Activated CD4-positive, CD25-positive, alpha-beta regulatory T cell treated with anti-CD3 and anti-CD28 coated beads, Interleukin-2, amount 50 U/mL, for 24 hours (primary cell): Measurements from ENCODE around the gene AIFM1.

Experiments used
- ATAC-seq, 2 donors: fragments of 150-1000 bp; cut with Tn5 transposase; one replicate each; pipeline ENCODE4 v1.10.0; 2021; ENCODE audit warnings: mild to moderate bottlenecking in 1 of 2, moderate library complexity in 1 of 2

AIFM1 gene

DNA sequence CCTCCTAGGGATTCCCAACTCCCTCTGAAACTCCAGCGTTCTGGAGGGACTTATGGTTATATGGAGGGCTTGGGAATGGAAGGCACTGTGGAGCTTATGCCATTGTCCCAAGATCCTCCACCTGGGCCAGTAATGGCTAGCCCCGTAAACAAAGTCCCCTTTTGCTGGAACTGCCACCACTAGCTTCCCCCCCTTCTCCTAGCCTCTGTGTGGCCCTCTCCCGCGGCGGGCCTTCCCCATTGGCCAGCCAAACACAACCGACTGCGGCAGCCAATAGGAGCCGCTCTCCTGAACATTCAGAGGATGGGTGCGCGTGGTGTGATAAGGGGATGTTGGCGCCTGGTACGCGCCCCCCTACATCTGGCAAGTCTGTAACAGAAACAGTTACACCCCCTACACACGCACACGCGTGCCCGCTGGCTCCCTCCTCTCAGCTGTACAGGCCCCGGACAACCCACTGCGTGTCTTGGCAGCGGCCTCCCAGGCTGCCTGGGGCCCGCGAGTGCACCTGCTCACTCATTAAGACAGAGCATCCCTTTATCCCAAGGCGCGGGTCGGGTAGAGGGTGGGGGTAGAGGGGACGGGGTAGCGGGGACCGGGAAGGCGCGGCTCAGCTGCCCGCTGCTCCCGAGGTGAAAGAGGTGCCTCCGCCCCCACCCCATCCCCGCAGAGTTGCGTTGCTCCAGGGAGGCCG lies 5.3 kb upstream of the AIFM1 start:
- ATAC-seq, result peak; percentile 73 to 74

DNA sequence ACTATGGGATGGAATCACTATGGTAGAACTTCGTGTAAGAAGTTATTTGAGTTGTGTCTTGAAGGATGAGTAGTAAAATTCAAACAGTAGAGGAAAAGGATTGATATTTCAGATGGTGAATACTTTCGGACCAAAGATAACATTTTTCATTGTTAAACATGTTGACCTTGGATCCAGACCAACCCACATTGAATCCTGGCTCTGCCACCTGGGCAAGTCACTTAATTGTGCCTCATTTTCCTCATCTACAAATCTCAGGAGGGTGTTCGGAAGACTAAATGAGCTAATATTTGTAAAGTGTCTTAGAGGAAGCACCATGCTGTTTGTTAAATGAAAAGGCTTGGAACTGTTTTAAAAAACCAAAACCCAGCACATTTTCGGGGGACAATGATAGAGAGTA lies 1.4 kb upstream of the AIFM1 start:
- no peak for ATAC-seq

DNA sequence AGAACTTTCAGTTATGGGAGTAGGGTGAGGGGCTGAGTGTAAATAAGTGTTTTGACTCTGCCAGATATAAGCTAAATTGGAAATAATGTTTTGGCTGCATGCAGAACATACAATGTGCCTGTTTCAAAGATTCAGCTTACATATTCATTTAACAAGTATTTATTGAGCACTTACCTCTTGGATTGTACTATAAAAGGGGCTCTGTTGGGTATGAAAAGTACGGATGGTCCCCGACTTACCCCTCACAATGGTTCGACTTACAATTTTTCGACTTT lies 799 bp upstream of the AIFM1 start:
- no peak for ATAC-seq

DNA sequence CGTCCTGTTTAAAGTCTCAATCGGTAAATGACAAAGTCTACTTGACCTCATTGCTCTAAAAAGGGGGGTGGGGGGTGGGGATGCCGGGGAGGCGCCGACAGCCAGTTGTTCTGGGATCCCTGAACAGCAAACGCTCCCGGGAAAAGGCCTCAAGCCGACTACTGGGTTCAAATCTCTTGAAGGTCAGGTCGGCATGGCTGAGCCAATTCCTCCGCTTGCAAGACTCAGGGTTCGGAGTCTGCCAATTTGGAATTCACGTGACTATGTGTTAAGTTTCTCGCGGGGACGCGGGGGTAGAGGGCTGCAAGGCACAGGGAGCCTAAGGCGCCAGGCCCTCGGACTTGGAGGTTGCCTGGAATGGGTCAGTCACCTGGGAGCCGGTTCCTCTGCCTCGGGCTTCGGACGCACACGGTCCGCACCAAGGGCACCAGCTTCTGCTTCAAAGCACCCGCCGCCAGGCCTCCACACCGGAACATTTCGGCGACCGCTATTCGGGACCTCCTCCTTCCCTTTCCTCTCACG lies 399 bp downstream of the AIFM1 start:
- ATAC-seq, result peak in 1 of 2 donors; percentile 9

DNA sequence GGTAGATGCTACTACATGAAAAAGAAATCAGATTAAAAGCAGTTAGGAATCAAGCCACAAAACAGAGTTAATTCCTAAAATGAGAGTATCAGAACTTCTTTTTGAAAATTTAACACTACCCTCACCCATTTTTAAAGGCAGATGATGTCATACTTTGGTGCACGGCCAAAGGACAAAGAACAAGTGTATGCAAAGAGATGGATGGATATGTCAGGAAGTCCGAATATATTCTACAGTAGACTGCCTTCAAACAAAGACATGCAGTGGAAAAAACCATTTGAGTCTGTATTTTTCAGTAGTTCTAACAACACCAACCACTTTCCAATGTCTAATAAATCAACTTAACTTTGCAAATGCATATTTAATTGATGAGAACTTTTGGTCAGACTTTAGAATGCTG lies 2.2 kb downstream of the AIFM1 start:
- ATAC-seq, result no peak

DNA sequence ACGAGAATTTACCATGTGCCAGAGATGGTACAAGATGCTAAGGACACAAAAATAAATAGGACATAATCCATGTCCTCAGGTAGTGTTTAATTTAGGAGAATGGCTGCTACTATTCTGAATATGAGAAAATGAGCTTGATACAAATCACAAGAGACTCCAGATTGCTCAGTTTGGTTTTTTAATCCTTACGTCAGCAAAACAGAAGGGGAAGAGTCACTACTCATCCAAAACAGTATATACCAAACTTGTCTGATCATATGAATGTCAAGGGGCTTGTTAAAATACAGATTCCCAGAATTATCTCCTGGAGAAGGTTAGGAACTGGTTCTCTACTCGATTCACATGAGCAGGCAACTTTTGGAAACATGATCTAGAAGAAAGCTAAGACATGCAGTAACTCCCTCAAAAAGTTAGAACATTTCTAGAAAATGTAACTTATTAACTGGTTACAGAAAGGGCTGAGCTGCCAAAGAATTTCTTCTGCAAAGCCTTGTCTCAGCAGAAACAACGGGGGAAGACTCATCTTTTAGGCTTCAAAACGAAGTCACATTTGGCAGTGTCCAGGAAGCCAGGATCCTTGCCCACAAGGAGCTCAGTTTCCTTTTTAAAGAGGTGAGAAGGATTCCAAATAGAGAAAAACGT lies 3.4 kb downstream of the AIFM1 start:
- ATAC-seq, result no peak

DNA sequence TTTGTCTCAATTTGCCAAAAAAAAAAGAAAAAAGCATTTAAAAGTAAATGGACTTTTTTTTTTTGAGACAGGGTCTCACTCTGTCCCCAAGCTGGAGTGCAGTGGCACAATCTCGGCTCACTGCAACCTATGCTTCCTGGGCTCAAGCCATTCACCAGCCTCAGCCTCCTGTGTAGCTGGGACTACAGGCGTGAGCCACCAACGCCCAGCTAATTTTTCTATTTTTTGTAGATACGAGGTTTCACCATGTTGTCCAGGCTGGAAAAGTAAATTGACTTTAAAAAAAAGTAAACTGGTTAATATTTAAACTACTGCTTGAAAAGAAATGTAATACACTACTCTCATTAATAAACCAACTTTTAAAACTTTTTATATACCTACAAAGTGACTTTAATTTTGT lies 5.9 kb downstream of the AIFM1 start:
- ATAC-seq, result no peak

DNA sequence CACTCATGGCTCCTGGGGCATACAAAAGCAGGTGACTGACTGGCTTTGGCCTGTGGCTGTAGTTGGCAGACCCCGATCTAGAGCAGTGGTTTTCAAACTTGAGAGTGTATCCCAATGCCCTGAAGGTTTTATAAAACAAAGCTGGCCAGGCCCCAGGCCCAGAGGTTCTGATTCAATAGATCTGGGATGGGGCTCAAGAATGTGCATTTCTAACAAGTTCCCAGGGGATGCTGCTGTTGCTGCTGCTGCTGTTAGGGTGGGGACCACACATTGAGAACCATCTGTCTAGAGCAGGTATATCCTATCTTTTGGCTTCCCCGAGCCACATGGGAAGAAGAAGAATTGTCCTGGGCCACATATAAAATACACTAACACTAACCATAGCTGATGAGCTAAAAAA lies 7.3 kb downstream of the AIFM1 start:
- no peak for ATAC-seq

DNA sequence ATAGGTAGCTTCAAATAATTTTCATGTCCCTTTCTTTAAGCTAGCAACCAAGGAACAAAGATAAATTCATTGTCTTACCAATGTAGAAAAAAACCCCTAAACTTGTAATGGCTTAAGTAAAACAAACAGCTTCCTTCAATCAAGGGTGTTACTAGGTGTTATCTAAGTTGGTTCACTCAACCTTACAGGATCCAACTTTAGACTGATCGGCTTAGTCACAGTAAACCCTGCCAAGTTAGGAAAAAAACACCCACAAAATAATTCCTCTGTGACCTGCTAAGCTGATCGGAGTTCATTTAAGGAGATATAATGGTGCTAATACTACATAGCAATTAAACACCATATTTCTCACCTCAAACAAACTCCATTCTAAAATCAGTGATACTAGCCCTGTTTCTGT lies 10.1 kb downstream of the AIFM1 start:
- ATAC-seq, result no peak

DNA sequence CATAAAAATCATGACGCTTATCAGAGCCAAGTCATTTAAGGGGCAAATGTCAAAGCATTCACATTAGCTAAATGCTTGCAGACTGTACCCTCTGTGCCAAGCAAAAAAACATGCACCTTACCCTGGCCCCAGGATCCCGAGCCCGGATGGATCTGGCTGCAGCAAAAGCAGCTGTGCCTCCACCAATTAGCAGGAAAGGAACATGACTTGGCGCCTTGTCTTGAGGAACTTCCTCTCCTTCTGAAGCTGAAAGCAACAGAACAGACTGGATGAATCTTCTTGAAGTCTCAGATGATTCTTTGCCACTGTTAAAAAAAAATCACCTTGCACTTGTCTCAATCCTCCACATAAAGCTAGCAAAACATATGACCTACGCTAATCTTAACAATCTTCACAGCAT lies 18.0 kb downstream of the AIFM1 start:
- no peak for ATAC-seq

DNA sequence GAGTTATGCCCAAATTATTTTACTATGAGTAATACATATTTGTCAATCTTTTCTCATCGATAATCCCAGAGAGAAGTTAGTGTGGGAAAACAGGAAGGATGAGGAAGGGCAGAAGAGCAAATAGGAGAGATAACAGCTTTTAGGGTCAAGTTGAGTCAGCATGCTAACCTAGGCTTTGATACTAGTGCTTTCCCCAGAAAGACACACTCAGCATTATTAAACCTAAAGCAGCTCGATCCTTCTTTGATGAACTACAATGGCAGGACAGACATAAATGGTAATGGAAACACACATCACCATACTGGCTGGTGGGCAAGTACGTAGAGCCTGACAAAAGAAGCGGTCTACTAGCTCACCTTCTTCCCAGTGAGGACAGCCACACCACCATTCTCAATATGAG lies 20.5 kb downstream of the AIFM1 start:
- ATAC-seq, result no peak

DNA sequence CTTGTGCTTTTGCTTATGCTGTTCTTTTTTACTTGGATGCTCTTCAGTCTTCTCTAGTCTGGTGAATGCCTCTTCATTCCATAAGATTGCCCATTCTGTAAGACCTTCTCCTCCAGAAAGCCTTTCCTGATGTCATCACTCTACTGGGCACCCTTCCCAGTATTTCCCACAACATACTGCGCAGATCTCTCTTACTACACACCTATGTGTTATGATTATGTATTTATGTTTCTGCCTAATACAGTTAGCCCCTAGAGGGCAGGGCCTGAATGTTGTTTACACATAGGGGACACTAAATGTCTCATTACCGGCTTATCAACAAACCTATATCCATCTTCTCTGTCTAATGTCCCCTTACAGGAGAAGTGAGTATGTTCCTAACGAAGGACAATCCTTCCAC lies 21.1 kb downstream of the AIFM1 start:
- ATAC-seq, result no peak

DNA sequence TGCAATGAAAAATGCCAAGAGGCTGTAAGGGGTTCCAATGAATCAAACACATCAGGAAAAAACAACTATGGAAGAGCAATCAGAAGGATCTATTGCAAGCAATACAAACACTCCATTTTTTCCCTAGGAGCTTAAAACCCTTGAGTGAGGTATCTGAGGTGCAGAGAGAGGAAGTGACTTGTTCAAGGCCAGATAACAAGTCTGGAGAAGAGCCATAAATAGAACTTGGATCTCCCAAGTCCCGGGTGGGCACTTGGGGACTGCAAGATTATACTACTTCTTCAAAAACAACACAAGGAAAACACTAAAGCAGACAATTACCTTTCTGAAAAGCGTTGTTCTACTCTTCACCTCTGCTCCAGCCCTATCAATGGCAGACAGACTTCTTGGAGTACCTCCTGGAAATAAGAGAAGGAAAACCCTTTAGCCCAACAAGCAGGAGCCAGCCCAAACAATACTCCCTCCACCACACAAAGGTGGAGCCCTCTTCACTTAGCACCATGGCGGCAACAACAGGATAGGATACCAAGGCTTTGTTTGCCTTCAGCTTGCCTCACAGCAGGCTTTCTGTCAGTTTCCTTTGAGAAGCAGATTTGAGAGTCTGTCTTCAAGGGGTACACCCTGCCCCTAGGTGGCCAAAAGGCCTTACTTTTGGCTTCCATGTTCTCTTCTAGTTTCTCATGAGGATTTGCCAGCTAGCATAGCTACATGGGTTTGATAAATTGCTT lies 26.0 kb downstream of the AIFM1 start:
- no peak for ATAC-seq

DNA sequence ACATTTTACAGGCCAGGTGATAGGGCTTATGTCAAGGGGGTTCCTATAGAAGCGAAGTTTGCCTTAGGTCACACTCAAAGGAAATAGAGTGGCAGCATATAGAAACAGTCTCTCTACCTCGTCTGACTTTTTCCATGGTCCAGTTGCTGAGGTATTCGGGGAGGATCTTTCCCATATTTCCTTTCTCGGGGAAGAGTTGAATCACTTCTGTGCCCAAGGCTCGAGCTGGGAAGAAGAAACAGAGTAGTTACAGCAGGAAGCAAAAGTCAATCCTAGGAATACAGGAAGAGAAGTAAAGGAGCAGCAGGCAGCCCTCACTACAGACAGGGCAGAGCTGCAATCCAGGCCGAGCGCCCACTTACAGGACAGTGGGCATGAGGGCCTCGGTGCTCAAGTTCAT lies 28.7 kb downstream of the AIFM1 start:
- no peak for ATAC-seq

DNA sequence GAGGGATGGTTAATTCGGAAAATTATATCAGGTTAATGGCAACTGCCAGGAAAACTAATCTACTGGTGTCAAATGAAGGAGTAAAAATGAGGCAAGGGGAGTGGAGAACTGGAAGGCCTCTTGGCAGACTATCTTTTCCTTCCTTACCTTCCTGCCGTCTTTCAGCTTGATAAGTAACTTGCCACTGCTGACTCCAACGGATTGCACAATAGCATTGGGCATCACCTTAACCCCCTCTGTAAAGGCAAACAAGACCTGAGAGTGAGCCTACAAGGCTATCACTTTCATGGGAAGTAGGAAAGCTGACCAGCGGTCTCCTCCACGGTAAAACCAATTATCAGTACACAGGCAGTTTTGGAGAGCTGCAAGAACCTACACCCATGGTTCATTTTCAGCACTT lies 29.1 kb downstream of the AIFM1 start:
- ATAC-seq, result no peak

DNA sequence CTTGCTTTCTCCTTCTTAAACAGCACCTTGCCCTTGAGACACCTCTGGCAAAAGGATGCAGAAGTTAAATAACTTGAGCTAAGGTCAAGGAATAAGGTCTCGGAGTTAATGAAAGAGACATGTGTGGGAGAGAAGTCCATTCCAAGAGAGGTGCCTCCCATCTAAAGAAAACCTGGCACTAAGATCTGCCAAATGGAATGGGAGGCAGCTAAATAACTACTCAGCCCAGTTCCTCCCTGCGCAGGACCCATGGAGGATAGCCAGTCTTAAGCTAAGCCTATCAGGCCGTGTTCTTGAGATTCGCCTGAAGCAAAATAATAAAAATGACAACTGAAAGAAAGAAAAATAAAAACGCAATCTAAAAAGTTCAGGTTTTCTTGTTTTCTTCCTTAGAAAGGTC lies 34.7 kb downstream of the AIFM1 start:
- no peak for ATAC-seq

DNA sequence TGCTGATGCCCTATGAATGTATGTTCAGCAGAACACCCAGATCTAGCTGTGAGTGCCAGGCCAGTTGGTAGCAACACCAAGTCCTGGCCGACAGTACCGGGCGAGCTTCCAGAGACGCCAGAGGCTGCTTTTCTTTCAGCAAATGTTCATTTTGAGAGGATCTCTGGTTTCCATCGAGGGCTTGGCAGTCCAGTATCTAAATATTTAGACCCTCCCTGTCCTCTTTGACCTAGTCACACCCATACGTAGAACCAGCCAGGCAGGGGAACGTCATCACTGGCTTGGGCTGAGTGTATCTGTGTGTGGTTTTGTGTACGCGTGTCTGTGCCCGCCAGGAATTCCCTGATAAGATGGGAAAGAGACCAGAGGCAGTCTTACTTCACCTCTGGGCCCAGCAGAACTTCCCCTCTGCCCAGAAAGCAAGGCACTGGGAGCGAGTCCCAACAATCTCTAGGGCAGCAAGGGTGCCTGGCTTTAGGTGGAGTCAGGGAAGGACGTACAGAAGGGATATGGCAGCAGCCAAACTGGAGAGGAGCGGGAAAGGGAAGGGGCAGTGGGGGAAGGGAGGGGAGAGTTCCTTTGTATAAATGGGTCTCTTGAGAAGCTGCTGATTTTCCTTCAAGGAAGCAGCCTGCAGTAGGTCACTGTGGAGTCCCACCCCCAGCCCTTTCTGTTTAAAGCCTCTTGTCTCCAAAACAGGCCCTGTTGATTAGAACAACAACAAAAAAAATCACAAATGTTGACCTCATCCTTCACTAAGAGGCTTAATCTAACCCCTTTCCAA lies 40.4 kb downstream of the AIFM1 start:
- ATAC-seq, result no peak

DNA sequence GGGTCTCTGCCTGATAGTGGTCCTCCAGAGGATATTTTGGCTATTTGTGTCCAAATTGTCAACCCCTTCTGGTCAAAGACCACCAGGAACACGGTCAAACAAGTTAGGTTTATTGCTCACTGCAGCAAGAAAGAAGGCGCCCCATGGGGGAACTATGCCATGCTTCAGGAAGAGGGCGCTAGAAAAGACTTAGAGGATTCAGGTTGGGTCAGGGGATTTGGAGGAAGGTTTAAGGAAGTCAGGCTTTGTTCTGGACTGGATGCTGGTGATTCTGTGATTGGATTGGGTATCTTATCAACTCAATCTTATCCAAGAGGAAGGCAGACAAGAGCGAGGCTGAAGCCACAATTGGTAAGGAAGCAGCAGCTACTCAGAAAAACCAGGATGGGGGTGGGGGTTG lies 41.1 kb downstream of the AIFM1 start:
- ATAC-seq, result no peak

DNA sequence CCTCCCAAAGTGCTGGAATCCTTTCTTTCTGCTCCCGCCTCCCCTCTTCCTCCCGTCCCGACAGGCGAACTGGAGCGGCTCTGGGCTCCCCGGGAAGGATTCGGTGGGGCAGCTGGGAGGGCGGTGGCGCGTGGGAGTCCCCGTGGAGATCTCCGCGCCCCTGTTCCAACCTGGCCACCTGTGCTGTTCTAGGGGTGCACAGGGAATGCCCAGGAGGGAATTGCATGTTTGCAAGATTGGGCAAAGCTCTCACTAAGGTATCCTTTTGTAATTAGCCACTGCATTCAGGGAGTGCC lies 44.2 kb downstream of the AIFM1 start:
- ATAC-seq, result no peak

DNA sequence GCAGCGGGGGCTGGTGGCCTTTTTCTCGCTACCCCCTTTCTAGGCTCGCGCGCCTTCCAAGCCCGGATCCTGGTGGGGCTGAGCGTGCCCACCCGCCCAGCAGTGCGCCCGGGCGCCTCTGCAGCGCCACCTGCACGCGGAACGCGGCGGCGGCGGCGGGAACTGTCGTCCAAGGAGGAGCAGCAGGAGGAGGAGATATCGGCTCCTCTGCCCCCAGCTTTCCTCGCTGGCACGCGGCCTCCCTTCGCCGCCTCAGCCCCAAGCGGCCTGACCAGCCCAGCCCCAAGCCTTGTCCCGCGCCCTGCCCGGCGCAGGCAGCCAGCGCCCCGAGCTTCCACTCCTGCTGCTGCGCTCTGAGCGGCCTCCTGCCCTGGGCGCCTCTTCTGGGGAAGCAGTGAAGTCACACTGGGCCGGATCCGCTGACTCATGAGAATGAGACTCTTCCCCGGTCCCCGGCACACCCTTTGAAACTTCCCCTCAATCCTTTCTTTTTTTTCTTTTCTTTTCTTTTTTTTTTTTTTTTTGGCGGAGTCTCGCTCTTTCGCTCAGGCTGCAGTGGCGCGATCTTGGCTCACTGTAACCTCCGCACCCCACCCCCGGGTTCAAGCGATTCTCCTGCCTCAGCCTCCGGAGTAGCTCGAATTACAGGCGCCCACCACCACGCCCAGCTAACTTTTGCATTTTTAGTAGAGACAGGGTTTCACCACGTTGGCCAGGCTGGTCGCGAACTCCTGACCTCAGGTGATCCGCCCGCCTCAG lies 44.7 kb downstream of the AIFM1 start:
- ATAC-seq, result peak; percentile 89 to 92

DNA sequence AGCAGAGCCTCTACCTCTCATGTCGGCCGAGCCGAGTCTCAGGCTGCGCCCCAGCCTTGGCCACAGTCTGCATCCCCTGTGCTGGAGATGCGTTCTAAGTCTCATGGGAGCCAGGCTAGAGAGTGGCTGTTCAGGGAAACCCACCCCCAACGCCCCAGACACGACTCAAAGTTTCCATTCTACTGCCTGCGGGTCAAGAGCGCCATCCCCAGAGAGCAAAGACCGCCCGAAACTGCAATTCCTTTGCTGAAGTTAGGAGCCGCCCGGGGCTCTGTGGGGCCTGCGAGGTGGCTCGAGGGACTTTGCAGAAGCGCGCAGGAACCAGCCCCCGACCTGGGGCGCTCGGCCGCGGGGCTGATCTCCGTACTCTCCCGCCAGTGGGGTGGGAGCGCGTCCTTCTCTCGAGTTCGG lies 45.3 kb downstream of the AIFM1 start:
- peak; percentile 9 to 21 for ATAC-seq

DNA sequence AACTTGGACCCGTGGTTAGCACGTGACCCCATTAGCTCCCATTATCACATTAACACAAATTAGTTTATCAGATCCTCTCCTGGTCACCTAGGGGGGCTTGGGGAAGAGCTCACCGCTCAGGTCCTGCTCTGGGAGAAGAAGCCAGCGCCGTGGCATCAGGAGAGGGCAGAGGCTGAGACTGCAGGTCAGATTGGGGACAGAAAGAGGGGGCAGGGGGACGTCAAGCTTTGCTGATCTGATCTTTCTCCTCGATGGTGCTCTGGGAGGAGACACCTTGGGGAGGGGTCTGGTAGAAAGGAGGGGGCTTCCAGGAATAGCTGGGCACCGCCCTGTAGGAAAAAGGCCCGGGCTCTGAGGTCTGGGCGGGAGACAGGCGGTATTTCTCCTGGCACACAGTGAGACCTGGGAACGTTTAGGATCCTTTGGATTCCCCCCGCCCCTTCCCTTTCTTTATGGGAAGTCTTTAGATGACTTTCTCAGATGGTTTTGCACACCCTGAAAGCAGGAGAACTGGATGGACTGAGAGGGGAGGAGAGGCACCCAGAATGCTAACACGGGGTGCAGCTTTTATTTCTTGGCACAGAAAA lies 46.2 kb downstream of the AIFM1 start:
- ATAC-seq, result no peak
